OCI-LY7 (cell line): ENCODE data around the gene ITGB3. TPM values are rescaled to one million over a fixed set of nuclear protein-coding genes. Genes with fewer than 3 reads are reported as not detected.

Experiments used
- BruUV-seq: library from RNA; stranded (reverse); fragments of 400-500 nt; replicated peaks from 2 replicates; lab custom pipeline; 2021; lab: Mats Ljungman, UMichigan
- CTCF ChIA-PET: fragments of 300-600 bp; sonication (Branson Sonifier 250); formaldehyde crosslinking; loops from one replicate; lab custom pipeline; 2022; ENCODE audit warnings: antibody characterized with exemption; ENCODE audit not compliant: unreplicated experiment; lab: Charles Lee
- POLR2A ChIA-PET: fragments of 300-600 bp; sonication (Branson Sonifier 250); formaldehyde crosslinking; loops from one replicate; lab custom pipeline; 2022; ENCODE audit warnings: antibody characterized with exemption; lab: Charles Lee
- DNase-seq: peaks from one replicate; pipeline ENCODE4 v3.0.0-alpha.2; 2015; ENCODE audit warnings: low spot score
- H2AFZ ChIP-seq: fragments of 200-600 bp; sonication (generic), shearing (Covaris generic); 2 replicates; pipeline ENCODE4 v1.6.1; 2014; ENCODE audit warnings: mild to moderate bottlenecking, antibody characterized with exemption, low read length, moderate library complexity
- H3K27ac ChIP-seq: fragments of 200-600 bp; sonication (generic); 2 replicates; pipeline ENCODE4 v1.5.1; 2014; ENCODE audit warnings: mixed run types, low read depth, mild to moderate bottlenecking, moderate library complexity, low read length, inconsistent platforms; ENCODE audit not compliant: poor library complexity, severe bottlenecking
- H3K36me3 ChIP-seq: fragments of 200-600 bp; sonication (generic); 2 replicates; pipeline ENCODE4 v1.6.1; 2014; ENCODE audit warnings: mild to moderate bottlenecking, antibody characterized with exemption, low read length, moderate library complexity, mixed read lengths; ENCODE audit not compliant: insufficient read depth
- H3K4me1 ChIP-seq: fragments of 200-600 bp; sonication (generic); 2 replicates; pipeline ENCODE4 v1.5.1; 2014; ENCODE audit warnings: mild to moderate bottlenecking, low read length; ENCODE audit not compliant: insufficient read depth, poor library complexity, severe bottlenecking
- H3K4me2 ChIP-seq: fragments of 200-600 bp; sonication (generic); 2 replicates; pipeline ENCODE4 v1.6.1; 2014; ENCODE audit warnings: mild to moderate bottlenecking, low read length
- H3K4me3 ChIP-seq: fragments of 200-600 bp; sonication (generic); 2 replicates; pipeline ENCODE4 v1.5.1; 2014; ENCODE audit warnings: mild to moderate bottlenecking, low read depth, low read length; ENCODE audit not compliant: poor library complexity, severe bottlenecking
- H3K79me2 ChIP-seq: fragments of 200-600 bp; sonication (generic); 2 replicates; pipeline ENCODE4 v1.6.1; 2016; ENCODE audit warnings: low read depth, mild to moderate bottlenecking, low read length, moderate library complexity, mixed read lengths; ENCODE audit not compliant: insufficient read depth
- H3K9me2 ChIP-seq: fragments of 200-600 bp; sonication (generic); 2 replicates; pipeline ENCODE4 v1.6.1; 2016; ENCODE audit warnings: mild to moderate bottlenecking, low read length, mixed read lengths; ENCODE audit not compliant: insufficient read depth
- H3K9me3 ChIP-seq: fragments of 200-600 bp; sonication (generic); 2 replicates; pipeline ENCODE4 v1.6.1; 2014; ENCODE audit warnings: mild to moderate bottlenecking, mixed run types, low read length, mixed read lengths
- H4K20me1 ChIP-seq: fragments of 200-600 bp; sonication (generic); 2 replicates; pipeline ENCODE4 v1.6.1; 2014; ENCODE audit warnings: mild to moderate bottlenecking, antibody characterized with exemption, low read length, moderate library complexity, mixed read lengths; ENCODE audit not compliant: insufficient read depth
- CTCF ChIP-seq: fragments of 200-600 bp; sonication (generic); conservative IDR thresholded peaks from 2 replicates; pipeline ENCODE4 v1.5.1; 2014; ENCODE audit warnings: mild to moderate bottlenecking, antibody characterized with exemption, low read length, moderate library complexity, mixed read lengths
- EZH2phosphoT487 ChIP-seq: fragments of 200-600 bp; sonication (generic); IDR thresholded peaks from 2 replicates; pipeline ENCODE4 v1.6.1; 2018; ENCODE audit warnings: low read depth, borderline replicate concordance, mild to moderate bottlenecking, mixed run types, antibody characterized with exemption, low read length, moderate library complexity, mixed read lengths
- intact Hi-C: fragments of 100-400 bp; cut with micrococcal nuclease; formaldehyde crosslinking; loops from one replicate; pipeline ENCODE4 v1.10.0; 2022; ENCODE audit not compliant: unreplicated experiment
- total RNA-seq, 2 experiments: library from RNA; depleted of rRNA in 1 of 2; stranded (reverse); fragments of >200 nt in 1 of 2; shearing (Covaris generic) in 1 of 2; gene quantifications; 2 replicates each; pipeline ENCODE4 v1.2.3, GENCODE V29; 2014 to 2022

ITGB3 gene
- total RNA-seq, 2 experiments from 2014 or later = not detected

GRCh38 chr17:47288531-47289116 lies 35.0 kb downstream of the ITGB3 start:
- BruUV-seq = no TSS peak
- Histone ChIP-seq H3K4me2 (no peak overlapping the region), H3K9me2 (no peaks in the 10 kb centered on the region), H3K27ac (no peak overlapping the region), H3K9me3 (no peaks in the 10 kb centered on the region), H3K79me2 (no peaks in the 10 kb centered on the region; the same call in 1 of the 2 replicates), H2AFZ (no peak overlapping the region), H3K36me3 (no peaks in the 10 kb centered on the region), H4K20me1 (no peaks in the 10 kb centered on the region), H3K4me3 (no peak overlapping the region), H3K4me1 (peaks cover 10% of the 10 kb centered on the region)
- intact Hi-C loops = no loop called here
- TF ChIP-seq EZH2phosphoT487 (no peak), CTCF (no peak)
- ChIA-PET POLR2A (interaction anchor here (0.6 to 0.7 kb wide), 2 partner anchors 46 to 75 kb away, joined by 3 to 4 read pairs; no protein-coding TSS in a partner anchor), CTCF (no interaction called here)
- no peak for DNase-seq

- Histone ChIP-seq H3K4me3 (no peak overlapping the region), H3K4me2 (no peak overlapping the region), H3K9me3 (no peaks in the 10 kb centered on the region), H4K20me1 (no peaks in the 10 kb centered on the region), H3K4me1 (peaks cover 10% of the 10 kb centered on the region), H3K79me2 (no peaks in the 10 kb centered on the region; the same call in 1 of the 2 replicates), H3K9me2 (no peaks in the 10 kb centered on the region), H3K27ac (no peak overlapping the region), H3K36me3 (no peaks in the 10 kb centered on the region), H2AFZ (no peak overlapping the region)
- DNase-seq = no peak
- no TSS peak for BruUV-seq
- POLR2A ChIA-PET = interaction anchor here (1.3 kb wide), 1 partner anchor 9 kb away, joined by 4 read pairs; no protein-coding TSS in a partner anchor
- CTCF ChIA-PET = no interaction called here
- no peak for TF ChIP-seq CTCF
- TF ChIP-seq EZH2phosphoT487 = no peak
- intact Hi-C loops = no loop called here
Observed at GRCh38 chr17:47289302-47289701, 35.7 kb downstream of the ITGB3 start.

GRCh38 chr17:47290870-47291241 lies 37.2 kb downstream of the ITGB3 start:
- no peaks in the 10 kb centered on the region for H3K9me2 ChIP-seq
- H3K36me3 ChIP-seq = no peaks in the 10 kb centered on the region
- H3K79me2 ChIP-seq = no peaks in the 10 kb centered on the region; the same call in 1 of the 2 replicates
- DNase-seq = no peak
- ChIA-PET POLR2A (no interaction called here), CTCF (interaction anchor here (0.6 kb wide), 1 partner anchor 402 kb away, joined by 3 read pairs; no protein-coding TSS in a partner anchor)
- no peak overlapping the region for H3K4me2 ChIP-seq
- H4K20me1 ChIP-seq = no peaks in the 10 kb centered on the region
- intact Hi-C loops = no loop called here
- TF ChIP-seq EZH2phosphoT487 (no peak), CTCF (no peak)
- no peak overlapping the region for H3K27ac ChIP-seq
- BruUV-seq = no TSS peak
- no peak overlapping the region for H3K4me3 ChIP-seq
- H3K4me1 ChIP-seq = peaks cover 10% of the 10 kb centered on the region
- no peak overlapping the region for H2AFZ ChIP-seq
- H3K9me3 ChIP-seq = no peaks in the 10 kb centered on the region
